ENCODE measurements around the gene SH2D1B.

- TF ChIP-seq CTCF (IDR thresholded peaks at IDR 0.05) (no peak), POLR2A (IDR thresholded peaks at IDR 0.05) (no peak), POLR2AphosphoS5 (IDR thresholded peaks at IDR 0.05) (no peak)
These were observed 43.5 kb downstream of the SH2D1B start for GRCh38 chr1:162368451-162368850.

Data from breast epithelium (tissue), 3 donors.